Central memory CD8-positive, alpha-beta T cell (primary cell): ENCODE data around the gene FBXL2.

Experiments used
- ATAC-seq: fragments of 150-1000 bp; cut with Tn5 transposase; replicated peaks from 2 replicates; pipeline ENCODE4 v1.10.0; 2022; ENCODE audit warnings: mild to moderate bottlenecking, moderate FRiP score, moderate number of reproducible peaks; ENCODE audit not compliant: poor library complexity, severe bottlenecking; ENCODE audit errors: extremely low read depth
- DNase-seq, 2 donors: peaks; one replicate each; pipeline ENCODE4 v3.0.0; 2021; ENCODE audit warnings: low spot score in 2 of 2
- H3K27ac Mint-ChIP-seq: one replicate; pipeline ENCODE4 v1.8.0; 2022; ENCODE audit warnings: low read depth, mild to moderate bottlenecking, moderate library complexity, mixed read lengths
- H3K27me3 Mint-ChIP-seq: one replicate; pipeline ENCODE4 v1.8.0; 2022; ENCODE audit warnings: mixed read lengths
- H3K36me3 Mint-ChIP-seq: one replicate; pipeline ENCODE4 v1.8.0; 2022; ENCODE audit warnings: mild to moderate bottlenecking, moderate library complexity, mixed read lengths; ENCODE audit not compliant: insufficient read depth
- H3K4me1 Mint-ChIP-seq: one replicate; pipeline ENCODE4 v1.8.0; 2022; ENCODE audit warnings: mixed read lengths
- H3K4me3 Mint-ChIP-seq: one replicate; pipeline ENCODE4 v1.8.0; 2022; ENCODE audit warnings: mild to moderate bottlenecking, moderate library complexity, mixed read lengths
- H3K9me3 Mint-ChIP-seq: one replicate; pipeline ENCODE4 v1.8.0; 2022; ENCODE audit warnings: mixed read lengths

FBXL2 gene

GRCh38 chr3:33373082-33373437, 95.8 kb downstream of the FBXL2 start:
- H3K36me3 Mint-ChIP-seq, result peaks cover 2% of the 10 kb centered on the region
- no peak for ATAC-seq
- H3K9me3 Mint-ChIP-seq, result peaks cover 5% of the 10 kb centered on the region
- H3K27ac Mint-ChIP-seq, result no peak overlapping the region
- no peak overlapping the region for H3K4me3 Mint-ChIP-seq
- DNase-seq, result no peak
- H3K27me3 Mint-ChIP-seq, result peaks cover 52% of the 10 kb centered on the region
- H3K4me1 Mint-ChIP-seq, result peaks cover 9% of the 10 kb centered on the region

GRCh38 chr3:33377489-33377888, 100.2 kb downstream of the FBXL2 start:
- Mint-ChIP-seq H3K27me3 (peaks cover 9% of the 10 kb centered on the region), H3K4me1 (peaks cover 7% of the 10 kb centered on the region), H3K9me3 (no peaks in the 10 kb centered on the region), H3K27ac (no peak overlapping the region), H3K4me3 (no peak overlapping the region), H3K36me3 (peaks cover 4% of the 10 kb centered on the region)
- DNase-seq (no peak), ATAC-seq (no peak)

DNA sequence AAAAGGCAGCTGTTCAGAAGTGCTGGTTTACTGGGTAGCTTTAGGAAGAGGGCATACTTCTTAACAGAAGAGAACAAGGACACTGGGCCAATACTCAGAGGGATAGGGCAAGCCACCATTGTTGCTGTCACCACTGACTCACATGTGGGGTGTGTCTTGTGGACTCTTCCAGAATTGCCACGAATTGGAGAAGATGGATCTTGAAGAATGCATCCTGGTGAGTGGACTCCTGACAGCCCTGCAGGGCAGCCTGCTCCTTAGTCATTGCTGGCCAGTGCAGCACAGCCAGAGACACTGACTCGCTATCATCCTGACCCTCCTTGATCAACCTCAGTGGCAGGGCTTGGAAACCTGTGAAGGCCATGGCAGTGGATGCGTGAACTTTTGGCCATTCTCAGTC, 100.7 kb downstream of the FBXL2 start:
- Mint-ChIP-seq H3K4me1 (peaks cover 3% of the 10 kb centered on the region), H3K27me3 (peaks cover 4% of the 10 kb centered on the region), H3K4me3 (no peak overlapping the region), H3K27ac (no peak overlapping the region), H3K36me3 (peaks cover 4% of the 10 kb centered on the region), H3K9me3 (no peaks in the 10 kb centered on the region)
- ATAC-seq, result no peak
- no peak for DNase-seq

DNA sequence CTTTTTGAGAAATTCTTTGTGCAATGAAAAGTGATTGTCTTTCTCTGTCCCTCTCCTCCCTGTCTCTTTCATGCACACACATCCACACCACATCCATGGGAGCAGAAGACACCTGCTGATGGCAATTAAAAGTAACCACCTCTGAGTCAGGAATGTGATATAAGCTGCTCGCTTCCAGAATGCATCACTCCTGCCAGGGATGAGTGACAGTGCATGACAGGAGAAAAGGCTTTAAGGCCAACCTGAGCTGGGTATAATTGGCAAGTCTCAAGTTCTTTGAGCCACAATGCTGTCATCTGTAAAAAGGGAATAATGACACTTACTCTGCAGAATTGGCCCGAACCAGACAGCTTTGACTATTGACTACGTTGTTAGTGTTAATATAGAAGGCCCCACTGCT, 103.4 kb downstream of the FBXL2 start:
- DNase-seq (no peak), ATAC-seq (no peak)
- H3K27ac Mint-ChIP-seq, result no peak overlapping the region
- no peak overlapping the region for H3K4me3 Mint-ChIP-seq
- H3K4me1 Mint-ChIP-seq, result no peaks in the 10 kb centered on the region
- no peaks in the 10 kb centered on the region for H3K27me3 Mint-ChIP-seq
- H3K36me3 Mint-ChIP-seq, result peaks cover 6% of the 10 kb centered on the region
- H3K9me3 Mint-ChIP-seq, result no peaks in the 10 kb centered on the region

DNA sequence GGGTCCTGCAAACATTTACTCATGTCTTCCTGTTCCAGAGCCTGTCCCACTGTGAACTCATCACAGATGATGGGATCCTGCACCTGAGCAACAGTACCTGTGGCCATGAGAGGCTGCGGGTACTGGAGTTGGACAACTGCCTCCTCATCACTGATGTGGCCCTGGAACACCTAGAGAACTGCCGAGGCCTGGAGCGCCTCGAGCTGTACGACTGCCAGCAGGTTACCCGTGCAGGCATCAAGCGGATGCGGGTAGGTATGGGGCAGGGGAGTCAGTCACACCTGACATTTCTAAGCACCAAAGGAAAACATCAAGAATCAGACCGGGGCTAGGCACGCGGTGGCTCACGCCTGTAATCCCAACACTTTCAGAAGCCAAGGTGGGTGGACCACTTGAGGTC, 106.7 kb downstream of the FBXL2 start:
- Mint-ChIP-seq H3K4me1 (no peaks in the 10 kb centered on the region), H3K9me3 (no peaks in the 10 kb centered on the region), H3K27ac (no peak overlapping the region), H3K36me3 (peaks cover 23% of the 10 kb centered on the region), H3K27me3 (no peaks in the 10 kb centered on the region), H3K4me3 (no peak overlapping the region)
- DNase-seq (no peak), ATAC-seq (no peak)

- Mint-ChIP-seq H3K27ac (no peak overlapping the region), H3K36me3 (peaks cover 34% of the 10 kb centered on the region), H3K9me3 (no peaks in the 10 kb centered on the region), H3K4me1 (no peaks in the 10 kb centered on the region), H3K27me3 (no peaks in the 10 kb centered on the region), H3K4me3 (no peak overlapping the region)
- no peak for DNase-seq
- no peak for ATAC-seq
Measured at GRCh38 chr3:33385423-33385822, 108.2 kb downstream of the FBXL2 start.

- peak overlapping the region; percentile 36 for H3K27ac Mint-ChIP-seq
- no peaks in the 10 kb centered on the region for H3K27me3 Mint-ChIP-seq
- ATAC-seq, result no peak
- H3K4me3 Mint-ChIP-seq, result no peak overlapping the region
- no peaks in the 10 kb centered on the region for H3K9me3 Mint-ChIP-seq
- peaks cover 39% of the 10 kb centered on the region for H3K36me3 Mint-ChIP-seq
- no peak for DNase-seq
- no peaks in the 10 kb centered on the region for H3K4me1 Mint-ChIP-seq
Measured at GRCh38 chr3:33386631-33387030, 109.4 kb downstream of the FBXL2 start.

GRCh38 chr3:33388374-33389100, 111.3 kb downstream of the FBXL2 start:
- peaks cover 52% of the 10 kb centered on the region for H3K36me3 Mint-ChIP-seq
- H3K4me3 Mint-ChIP-seq, result no peak overlapping the region
- DNase-seq (no peak), ATAC-seq (no peak)
- no peaks in the 10 kb centered on the region for H3K9me3 Mint-ChIP-seq
- H3K27me3 Mint-ChIP-seq, result no peaks in the 10 kb centered on the region
- no peak overlapping the region for H3K27ac Mint-ChIP-seq
- peaks cover 6% of the 10 kb centered on the region for H3K4me1 Mint-ChIP-seq

DNA sequence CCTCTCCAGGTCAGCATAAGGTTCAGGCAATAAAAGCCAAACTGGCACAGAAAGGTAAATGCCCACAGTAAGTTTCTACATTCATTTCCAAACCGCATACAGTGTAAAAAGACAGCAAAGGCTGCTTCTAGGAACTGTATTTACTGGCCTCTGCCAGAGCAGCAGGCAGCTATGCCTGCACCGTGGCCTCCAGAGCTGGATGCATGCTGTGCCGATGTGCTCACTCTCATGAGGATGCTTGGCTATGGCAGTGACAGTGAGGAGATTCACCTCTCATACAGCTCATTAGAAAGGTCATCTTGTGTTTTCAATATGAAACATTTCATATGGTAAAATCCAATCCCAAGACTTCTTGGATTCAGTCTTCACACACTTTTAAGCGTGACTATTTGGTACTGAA, 112.7 kb downstream of the FBXL2 start:
- H3K27ac Mint-ChIP-seq, result no peak overlapping the region
- DNase-seq, result no peak
- H3K9me3 Mint-ChIP-seq, result no peaks in the 10 kb centered on the region
- H3K4me3 Mint-ChIP-seq, result no peak overlapping the region
- no peaks in the 10 kb centered on the region for H3K27me3 Mint-ChIP-seq
- ATAC-seq, result no peak
- peaks cover 6% of the 10 kb centered on the region for H3K4me1 Mint-ChIP-seq
- peaks cover 54% of the 10 kb centered on the region for H3K36me3 Mint-ChIP-seq

DNA sequence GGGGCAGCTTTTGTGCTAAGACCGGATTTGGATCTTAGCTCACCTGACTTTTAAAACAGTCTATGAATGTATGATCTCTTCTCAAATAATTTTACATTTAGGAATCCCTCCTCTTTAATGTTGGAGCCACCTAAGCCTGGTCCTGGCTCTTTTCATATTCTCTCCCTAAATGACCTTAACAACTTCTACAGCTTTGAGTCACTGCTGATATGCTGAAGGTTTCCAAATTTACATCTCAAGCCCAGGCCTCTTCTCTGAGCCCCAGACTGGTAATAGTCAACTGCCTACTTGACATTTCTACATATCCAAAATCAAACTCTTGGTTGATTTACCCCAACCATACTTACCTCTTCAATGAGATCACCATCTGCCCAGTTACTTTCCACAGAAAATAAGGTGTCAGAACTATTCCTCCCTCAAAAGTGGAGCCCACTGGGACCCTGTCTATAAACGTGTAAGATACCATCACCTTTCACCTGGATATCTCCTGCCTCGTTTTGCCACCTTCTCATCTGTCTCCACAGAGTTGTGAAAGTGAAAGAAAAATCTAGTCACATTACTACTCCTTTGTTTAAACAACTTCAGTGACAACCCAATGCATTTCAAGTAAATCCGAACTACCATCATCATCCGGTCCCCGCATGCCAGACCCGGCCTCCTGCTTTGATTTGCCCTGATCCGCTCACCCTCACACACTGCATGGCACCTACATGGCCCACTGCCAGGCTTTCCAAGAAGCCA, 114.2 kb downstream of the FBXL2 start:
- H3K4me3 Mint-ChIP-seq, result no peak overlapping the region
- ATAC-seq, result no peak
- peaks cover 6% of the 10 kb centered on the region for H3K4me1 Mint-ChIP-seq
- peaks cover 68% of the 10 kb centered on the region for H3K36me3 Mint-ChIP-seq
- DNase-seq, result no peak
- H3K27me3 Mint-ChIP-seq, result no peaks in the 10 kb centered on the region
- H3K9me3 Mint-ChIP-seq, result no peaks in the 10 kb centered on the region
- peak overlapping the region; percentile 87 for H3K27ac Mint-ChIP-seq

DNA sequence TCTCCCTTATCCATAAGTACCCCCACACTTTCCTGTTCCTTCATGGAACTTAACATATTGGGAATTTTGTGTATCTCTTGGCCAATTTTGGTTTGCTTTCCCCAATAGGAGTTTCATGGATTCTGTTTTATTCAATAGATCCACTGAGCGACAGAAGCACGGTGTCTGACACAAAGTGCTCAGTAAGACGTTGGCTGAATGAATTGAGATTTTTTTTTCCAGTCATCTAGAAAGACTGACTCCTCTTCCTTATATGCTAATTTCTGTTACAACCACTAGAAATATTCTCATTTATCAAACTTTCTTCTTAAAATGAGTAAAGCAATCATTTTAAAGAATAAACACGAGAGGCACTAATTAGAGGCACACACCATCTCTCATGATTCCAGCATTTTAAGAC, 114.9 kb downstream of the FBXL2 start:
- no peak for DNase-seq
- ATAC-seq, result no peak
- Mint-ChIP-seq H3K27ac (peak overlapping the region; percentile 87), H3K27me3 (no peaks in the 10 kb centered on the region), H3K4me3 (no peak overlapping the region), H3K36me3 (peaks cover 70% of the 10 kb centered on the region), H3K9me3 (no peaks in the 10 kb centered on the region), H3K4me1 (peaks cover 6% of the 10 kb centered on the region)

GRCh38 chr3:33392703-33393125, 115.5 kb downstream of the FBXL2 start:
- Mint-ChIP-seq H3K9me3 (no peaks in the 10 kb centered on the region), H3K27ac (peak overlapping the region; percentile 87), H3K4me1 (peaks cover 6% of the 10 kb centered on the region), H3K36me3 (peaks cover 69% of the 10 kb centered on the region), H3K4me3 (no peak overlapping the region), H3K27me3 (no peaks in the 10 kb centered on the region)
- DNase-seq (no peak), ATAC-seq (no peak)

DNA sequence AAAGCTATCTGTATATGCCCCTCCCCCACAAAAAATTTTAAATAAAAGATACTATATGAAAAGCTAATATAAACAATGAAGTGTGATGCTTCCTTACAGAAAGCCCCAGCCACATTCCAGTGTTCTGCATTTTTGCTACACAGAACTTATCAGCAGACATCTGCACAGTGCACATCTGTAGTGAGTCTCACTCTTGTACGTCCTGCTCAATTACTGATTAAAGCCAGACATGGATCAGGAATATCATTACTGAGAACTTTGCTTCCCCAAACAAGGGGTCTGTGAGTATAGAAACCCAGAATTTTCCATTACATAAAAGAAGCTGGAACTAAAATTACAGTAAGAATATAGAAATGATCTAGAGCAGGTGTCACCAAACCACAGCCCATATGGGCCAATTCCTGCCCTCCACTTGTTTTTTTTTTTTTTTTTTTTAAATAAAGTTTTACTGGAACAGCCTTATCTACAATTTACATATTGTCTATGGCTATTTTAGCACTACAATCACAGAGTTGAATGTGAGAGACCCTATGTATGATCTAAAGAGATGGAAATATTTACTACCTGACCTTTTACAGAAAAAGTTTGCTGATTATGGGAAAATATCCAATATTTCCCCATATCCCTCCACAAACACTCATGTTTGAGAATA, 117.3 kb downstream of the FBXL2 start:
- Mint-ChIP-seq H3K4me1 (peaks cover 6% of the 10 kb centered on the region), H3K9me3 (no peaks in the 10 kb centered on the region), H3K4me3 (no peak overlapping the region), H3K36me3 (peaks cover 69% of the 10 kb centered on the region), H3K27ac (no peak overlapping the region), H3K27me3 (no peaks in the 10 kb centered on the region)
- DNase-seq (no peak), ATAC-seq (no peak)
